Calu3 (cell line): Measurements from ENCODE around the gene RASGRF2. TPM values are rescaled to one million over a fixed set of nuclear protein-coding genes. Genes with fewer than 3 reads are reported as not detected.

ENCODE experiments used
- BruUV-seq: library from RNA; stranded (reverse); fragments of 400-500 nt; replicated peaks from 2 replicates; lab custom pipeline; 2021; lab: Mats Ljungman, UMichigan
- CTCF ChIA-PET: fragments of 300-600 bp; sonication (Branson Sonifier 250); formaldehyde crosslinking; loops from one replicate; lab custom pipeline; 2022; ENCODE audit warnings: antibody characterized with exemption; lab: Charles Lee
- DNase-seq: peaks from one replicate; pipeline ENCODE4 v3.0.0; 2022
- H3K27ac Mint-ChIP-seq: one replicate; pipeline ENCODE4 v1.8.0; 2022; ENCODE audit warnings: mixed read lengths; ENCODE audit not compliant: unreplicated experiment
- H3K27me3 Mint-ChIP-seq: one replicate; pipeline ENCODE4 v1.8.0; 2022; ENCODE audit warnings: mixed read lengths; ENCODE audit not compliant: unreplicated experiment
- H3K36me3 Mint-ChIP-seq: one replicate; pipeline ENCODE4 v1.8.0; 2022; ENCODE audit warnings: mild to moderate bottlenecking, moderate library complexity, mixed read lengths; ENCODE audit not compliant: insufficient read depth, unreplicated experiment
- H3K4me1 Mint-ChIP-seq: one replicate; pipeline ENCODE4 v1.8.0; 2022; ENCODE audit warnings: mild to moderate bottlenecking, low read depth, mixed read lengths; ENCODE audit not compliant: unreplicated experiment
- H3K4me3 Mint-ChIP-seq: one replicate; pipeline ENCODE4 v1.8.0; 2022; ENCODE audit warnings: mild to moderate bottlenecking, low read depth, moderate library complexity, mixed read lengths; ENCODE audit not compliant: unreplicated experiment
- H3K9me3 Mint-ChIP-seq: one replicate; pipeline ENCODE4 v1.8.0; 2022; ENCODE audit warnings: low read depth, mixed read lengths; ENCODE audit not compliant: unreplicated experiment
- intact Hi-C: fragments of 100-400 bp; cut with micrococcal nuclease; formaldehyde crosslinking; loops from one replicate; pipeline ENCODE4 v1.10.0; 2022; ENCODE audit not compliant: unreplicated experiment
- total RNA-seq: library from RNA; stranded (reverse); gene quantifications from 2 replicates; pipeline ENCODE4 v1.2.3, GENCODE V29; 2022
- TF ChIP-seq, protein P1 (sequence below): fragments of 200-600 bp; IDR thresholded peaks from one replicate; pipeline ENCODE4 v1.8.0; 2022; ENCODE audit warnings: antibody characterized with exemption; ENCODE audit not compliant: unreplicated experiment

The RASGRF2 gene
- total RNA-seq, 1 experiment from 2014 or later = 27.7 TPM

GRCh38 chr5:81066102-81066501, 105.9 kb downstream of the RASGRF2 start:
- no peaks in the 10 kb centered on the region for H3K4me1 Mint-ChIP-seq
- CTCF ChIA-PET = no interaction called here
- TF ChIP-seq, protein P1, sequence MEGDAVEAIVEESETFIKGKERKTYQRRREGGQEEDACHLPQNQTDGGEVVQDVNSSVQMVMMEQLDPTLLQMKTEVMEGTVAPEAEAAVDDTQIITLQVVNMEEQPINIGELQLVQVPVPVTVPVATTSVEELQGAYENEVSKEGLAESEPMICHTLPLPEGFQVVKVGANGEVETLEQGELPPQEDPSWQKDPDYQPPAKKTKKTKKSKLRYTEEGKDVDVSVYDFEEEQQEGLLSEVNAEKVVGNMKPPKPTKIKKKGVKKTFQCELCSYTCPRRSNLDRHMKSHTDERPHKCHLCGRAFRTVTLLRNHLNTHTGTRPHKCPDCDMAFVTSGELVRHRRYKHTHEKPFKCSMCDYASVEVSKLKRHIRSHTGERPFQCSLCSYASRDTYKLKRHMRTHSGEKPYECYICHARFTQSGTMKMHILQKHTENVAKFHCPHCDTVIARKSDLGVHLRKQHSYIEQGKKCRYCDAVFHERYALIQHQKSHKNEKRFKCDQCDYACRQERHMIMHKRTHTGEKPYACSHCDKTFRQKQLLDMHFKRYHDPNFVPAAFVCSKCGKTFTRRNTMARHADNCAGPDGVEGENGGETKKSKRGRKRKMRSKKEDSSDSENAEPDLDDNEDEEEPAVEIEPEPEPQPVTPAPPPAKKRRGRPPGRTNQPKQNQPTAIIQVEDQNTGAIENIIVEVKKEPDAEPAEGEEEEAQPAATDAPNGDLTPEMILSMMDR = no peak
- intact Hi-C loops = no loop called here
- no peaks in the 10 kb centered on the region for H3K27me3 Mint-ChIP-seq
- DNase-seq = no peak
- no peak overlapping the region for H3K27ac Mint-ChIP-seq
- no peaks in the 10 kb centered on the region for H3K36me3 Mint-ChIP-seq
- H3K9me3 Mint-ChIP-seq = peaks cover 3% of the 10 kb centered on the region
- no peak overlapping the region for H3K4me3 Mint-ChIP-seq
- BruUV-seq = no TSS peak

- no peak for DNase-seq
- Mint-ChIP-seq H3K27ac (no peak overlapping the region), H3K9me3 (peaks cover 3% of the 10 kb centered on the region), H3K36me3 (no peaks in the 10 kb centered on the region), H3K4me3 (no peak overlapping the region), H3K4me1 (no peaks in the 10 kb centered on the region), H3K27me3 (no peaks in the 10 kb centered on the region)
- TF ChIP-seq, protein P1 = no peak
- BruUV-seq = no TSS peak
- CTCF ChIA-PET = no interaction called here
- intact Hi-C loops = no loop called here
Observed at GRCh38 chr5:81067406-81067805, 107.2 kb downstream of the RASGRF2 start.

DNA sequence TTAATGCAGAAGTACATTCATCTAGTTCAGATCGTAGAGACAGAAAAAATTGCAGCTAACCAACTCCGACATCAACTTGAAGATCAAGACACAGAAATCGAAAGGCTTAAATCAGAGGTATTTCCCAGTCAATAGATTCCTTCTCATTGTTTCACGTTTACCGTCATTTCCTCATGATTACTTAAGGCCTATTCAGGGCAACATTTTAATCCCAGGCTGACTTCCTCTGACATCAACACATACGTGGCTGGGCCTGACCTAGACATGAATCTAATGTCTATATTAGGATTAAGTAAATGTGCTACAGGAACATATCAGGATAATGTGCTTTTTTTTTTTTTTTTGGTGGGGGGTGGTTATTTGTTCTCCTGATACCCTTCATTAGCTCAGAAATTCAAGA, 107.9 kb downstream of the RASGRF2 start:
- H3K27me3 Mint-ChIP-seq = no peaks in the 10 kb centered on the region
- BruUV-seq = no TSS peak
- intact Hi-C loops = no loop called here
- CTCF ChIA-PET = no interaction called here
- DNase-seq = no peak
- no peak overlapping the region for H3K4me3 Mint-ChIP-seq
- peaks cover 3% of the 10 kb centered on the region for H3K9me3 Mint-ChIP-seq
- no peak overlapping the region for H3K27ac Mint-ChIP-seq
- H3K4me1 Mint-ChIP-seq = no peaks in the 10 kb centered on the region
- TF ChIP-seq, protein P1 = no peak
- H3K36me3 Mint-ChIP-seq = no peaks in the 10 kb centered on the region

DNA sequence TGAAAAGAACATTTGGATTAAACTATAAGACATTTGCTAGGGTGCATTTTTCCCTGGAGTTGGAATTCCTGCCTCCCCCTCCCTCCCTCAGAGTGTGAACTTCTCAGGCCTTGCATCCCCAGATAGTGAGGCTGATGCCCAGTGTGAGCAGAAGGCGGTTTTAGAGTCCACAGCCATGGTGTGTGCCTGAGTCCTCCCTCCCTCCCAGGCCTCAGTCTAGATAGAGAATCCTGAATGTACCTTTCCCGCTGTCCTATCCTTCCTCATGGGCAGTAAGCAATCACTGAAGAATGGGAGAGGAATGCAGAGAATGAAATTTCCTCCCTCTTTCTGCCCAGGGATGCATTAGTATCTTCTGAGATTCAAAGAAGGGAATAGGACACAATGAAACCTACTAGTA, 108.5 kb downstream of the RASGRF2 start:
- CTCF ChIA-PET = no interaction called here
- Mint-ChIP-seq H3K36me3 (no peaks in the 10 kb centered on the region), H3K27ac (no peak overlapping the region), H3K9me3 (peaks cover 3% of the 10 kb centered on the region), H3K4me1 (no peaks in the 10 kb centered on the region), H3K27me3 (no peaks in the 10 kb centered on the region), H3K4me3 (no peak overlapping the region)
- TF ChIP-seq, protein P1 = no peak
- BruUV-seq = no TSS peak
- no peak for DNase-seq
- intact Hi-C loops = no loop called here

- Mint-ChIP-seq H3K27me3 (no peaks in the 10 kb centered on the region), H3K4me1 (no peaks in the 10 kb centered on the region), H3K36me3 (no peaks in the 10 kb centered on the region), H3K4me3 (no peak overlapping the region), H3K9me3 (no peaks in the 10 kb centered on the region), H3K27ac (no peak overlapping the region)
- DNase-seq = no peak
- no TSS peak for BruUV-seq
- intact Hi-C loops = no loop called here
- CTCF ChIA-PET = no interaction called here
- TF ChIP-seq, protein P1 = no peak
Observed at GRCh38 chr5:81069990-81070389, 109.8 kb downstream of the RASGRF2 start.
